Natural killer cell (primary cell): Measurements from ENCODE around the gene CDKAL1. TPM values are rescaled to one million over a fixed set of nuclear protein-coding genes. Genes with fewer than 3 reads are reported as not detected.
A peak's percentile ranks its signal among the peaks of the same experiment; 100 is the strongest.
"Not testable (repeated sequence)": the region's sequence is repeated elsewhere in the genome, so short reads cannot be mapped to it uniquely, and the experiment has no call there.

ENCODE experiments used
- ATAC-seq, 3 donors: fragments of 150-1000 bp in 2 of 3; fragments of 200-7000 bp in 1 of 3; cut with Tn5 transposase; 1 replicate in 1 of 3; 2 replicates in 2 of 3; pipeline ENCODE4 v1.10.0; 2021; ENCODE audit warnings: mild to moderate bottlenecking in 2 of 3, moderate library complexity in 2 of 3
- DNase-seq, 2 donors: peaks; one replicate each; pipeline versions ENCODE4 v3.0.0 to v3.0.0-alpha.2; 2013 to 2021; ENCODE audit warnings: mixed read lengths in 1 of 2
- H3K27ac ChIP-seq: one replicate; pipeline ENCODE4 v1.5.1; 2013; ENCODE audit warnings: mild to moderate bottlenecking, low read length
- H3K27me3 ChIP-seq: one replicate; pipeline ENCODE4 v1.6.1; 2013; ENCODE audit warnings: low read length; ENCODE audit not compliant: control insufficient read depth, insufficient read depth
- H3K36me3 ChIP-seq: one replicate; pipeline ENCODE4 v1.6.1; 2013; ENCODE audit warnings: low read length; ENCODE audit not compliant: control insufficient read depth, insufficient read depth
- H3K4me1 ChIP-seq: one replicate; pipeline ENCODE4 v1.6.1; 2013; ENCODE audit warnings: low read length; ENCODE audit not compliant: control insufficient read depth, insufficient read depth
- H3K4me3 ChIP-seq: one replicate; pipeline ENCODE4 v1.5.1; 2013; ENCODE audit warnings: low read length
- H3K9me3 ChIP-seq: one replicate; pipeline ENCODE4 v1.6.1; 2013; ENCODE audit warnings: low read length; ENCODE audit not compliant: control insufficient read depth, insufficient read depth
- H3K27ac Mint-ChIP-seq, 2 donors: one replicate each; pipeline ENCODE4 v1.8.0; 2022; ENCODE audit warnings: mild to moderate bottlenecking in 2 of 2, mixed read lengths in 2 of 2, moderate library complexity in 1 of 2
- H3K27me3 Mint-ChIP-seq, 2 donors: one replicate each; pipeline ENCODE4 v1.8.0; 2022; ENCODE audit warnings: low read depth in 2 of 2, mixed read lengths in 2 of 2
- H3K36me3 Mint-ChIP-seq: one replicate; pipeline ENCODE4 v1.8.0; 2022; ENCODE audit warnings: mixed read lengths
- H3K4me1 Mint-ChIP-seq, 2 donors: one replicate each; pipeline ENCODE4 v1.8.0; 2022; ENCODE audit warnings: mixed read lengths in 2 of 2
- H3K4me3 Mint-ChIP-seq: one replicate; pipeline ENCODE4 v1.8.0; 2022; ENCODE audit warnings: mild to moderate bottlenecking, moderate library complexity, mixed read lengths
- H3K9me3 Mint-ChIP-seq, 2 donors: one replicate each; pipeline ENCODE4 v1.8.0; 2022; ENCODE audit warnings: mixed read lengths in 2 of 2
- CTCF ChIP-seq: fragments of 200-600 bp; IDR thresholded peaks from one replicate; pipeline ENCODE4 v1.8.0; 2022; ENCODE audit warnings: antibody characterized with exemption
- WGBS: methylation state at CpG from one replicate; pipeline ENCODE4 v1.1.7; 2013; ENCODE audit warnings: missing lambda C conversion rate; ENCODE audit not compliant: insufficient coverage; 5-methylcytosine and 5-hydroxymethylcytosine counted together
- intact Hi-C: fragments of 100-400 bp; cut with micrococcal nuclease; formaldehyde crosslinking; loops from one replicate; pipeline ENCODE4 v1.14.2; 2022
- total RNA-seq, 4 donors: library from RNA; stranded (reverse); fragments of 120-200 nt in 1 of 4; gene quantifications; one replicate each; pipeline versions ENCODE4 v1.2.3 to v1.2.4, GENCODE V29; 2013 to 2022

Gene CDKAL1
- total RNA-seq, 3 donors from 2014 or later (not counting 1 experiment from before 2014, with no cell fraction given), result 26.0 to 32.8 (median 28.9) TPM

- TF ChIP-seq CTCF, result no peak
- ATAC-seq (no peak), DNase-seq (no peak)
- H3K9me3 Mint-ChIP-seq, result peaks cover 2% of the 10 kb centered on the region in 2 donors
- no peaks in the 10 kb centered on the region for H3K27me3 ChIP-seq
- no peaks in the 10 kb centered on the region for H3K36me3 ChIP-seq
- WGBS, result 100% methylated on average over 1 of the region's 3 CpGs
- H3K27ac Mint-ChIP-seq, result no peak overlapping the region
- peaks cover 11 to 12% of the 10 kb centered on the region in 2 donors for H3K4me1 Mint-ChIP-seq
- no peaks in the 10 kb centered on the region for H3K4me1 ChIP-seq
- H3K4me3 Mint-ChIP-seq, result no peak overlapping the region
- no peaks in the 10 kb centered on the region for H3K27me3 Mint-ChIP-seq
- H3K9me3 ChIP-seq, result no peaks in the 10 kb centered on the region
- no peak overlapping the region for H3K27ac ChIP-seq
- intact Hi-C loops, result no loop called here
- no peaks in the 10 kb centered on the region for H3K36me3 Mint-ChIP-seq
- no peak overlapping the region for H3K4me3 ChIP-seq
Measured at GRCh38 chr6:21244897-21245470, 710.7 kb downstream of the CDKAL1 start.

GRCh38 chr6:21245488-21245887, 711.2 kb downstream of the CDKAL1 start:
- no peak overlapping the region for H3K27ac ChIP-seq
- no peak for DNase-seq
- H3K27me3 ChIP-seq, result no peaks in the 10 kb centered on the region
- no peaks in the 10 kb centered on the region for H3K9me3 ChIP-seq
- TF ChIP-seq CTCF, result no peak
- Mint-ChIP-seq H3K4me3 (no peak overlapping the region), H3K4me1 (peaks cover 11 to 12% of the 10 kb centered on the region in 2 donors), H3K27me3 (no peaks in the 10 kb centered on the region), H3K36me3 (no peaks in the 10 kb centered on the region), H3K9me3 (peaks cover under 1% of the 10 kb centered on the region in 2 donors), H3K27ac (no peak overlapping the region)
- no peaks in the 10 kb centered on the region for H3K36me3 ChIP-seq
- no peak for ATAC-seq
- no peaks in the 10 kb centered on the region for H3K4me1 ChIP-seq
- H3K4me3 ChIP-seq, result no peak overlapping the region
- 96% methylated on average over 4 of the region's 4 CpGs for WGBS
- intact Hi-C loops, result no loop called here

GRCh38 chr6:21246075-21246474, 711.8 kb downstream of the CDKAL1 start:
- DNase-seq (no peak), ATAC-seq (peak in 1 of 3 donors; percentile 74)
- Mint-ChIP-seq H3K9me3 (no peaks in the 10 kb centered on the region), H3K27ac (no peak overlapping the region), H3K36me3 (no peaks in the 10 kb centered on the region), H3K27me3 (no peaks in the 10 kb centered on the region), H3K4me1 (peaks cover 11 to 12% of the 10 kb centered on the region in 2 donors), H3K4me3 (no peak overlapping the region)
- H3K9me3 ChIP-seq, result no peaks in the 10 kb centered on the region
- no peaks in the 10 kb centered on the region for H3K27me3 ChIP-seq
- no peak overlapping the region for H3K4me3 ChIP-seq
- no peak overlapping the region for H3K27ac ChIP-seq
- no peak for TF ChIP-seq CTCF
- intact Hi-C loops, result no loop called here
- 51% methylated on average over 4 of the region's 6 CpGs for WGBS
- no peaks in the 10 kb centered on the region for H3K36me3 ChIP-seq
- no peaks in the 10 kb centered on the region for H3K4me1 ChIP-seq

GRCh38 chr6:21254460-21254859, 720.2 kb downstream of the CDKAL1 start:
- peaks cover under 1 to 14% of the 10 kb centered on the region in 2 donors for H3K4me1 Mint-ChIP-seq
- H3K4me3 Mint-ChIP-seq, H3K9me3 Mint-ChIP-seq, H3K27ac ChIP-seq, ATAC-seq, H3K36me3 Mint-ChIP-seq, DNase-seq, H3K27me3 Mint-ChIP-seq, H3K4me1 ChIP-seq, H3K36me3 ChIP-seq, H3K27me3 ChIP-seq, intact Hi-C loops, H3K27ac Mint-ChIP-seq, H3K4me3 ChIP-seq, H3K9me3 ChIP-seq: not testable (repeated sequence)
